ENCODE measurements around the gene TEPSIN.
"Not testable (repeated sequence)": the region's sequence is repeated elsewhere in the genome, so short reads cannot be mapped to it uniquely, and the experiment has no call there.

The TEPSIN gene

DNA sequence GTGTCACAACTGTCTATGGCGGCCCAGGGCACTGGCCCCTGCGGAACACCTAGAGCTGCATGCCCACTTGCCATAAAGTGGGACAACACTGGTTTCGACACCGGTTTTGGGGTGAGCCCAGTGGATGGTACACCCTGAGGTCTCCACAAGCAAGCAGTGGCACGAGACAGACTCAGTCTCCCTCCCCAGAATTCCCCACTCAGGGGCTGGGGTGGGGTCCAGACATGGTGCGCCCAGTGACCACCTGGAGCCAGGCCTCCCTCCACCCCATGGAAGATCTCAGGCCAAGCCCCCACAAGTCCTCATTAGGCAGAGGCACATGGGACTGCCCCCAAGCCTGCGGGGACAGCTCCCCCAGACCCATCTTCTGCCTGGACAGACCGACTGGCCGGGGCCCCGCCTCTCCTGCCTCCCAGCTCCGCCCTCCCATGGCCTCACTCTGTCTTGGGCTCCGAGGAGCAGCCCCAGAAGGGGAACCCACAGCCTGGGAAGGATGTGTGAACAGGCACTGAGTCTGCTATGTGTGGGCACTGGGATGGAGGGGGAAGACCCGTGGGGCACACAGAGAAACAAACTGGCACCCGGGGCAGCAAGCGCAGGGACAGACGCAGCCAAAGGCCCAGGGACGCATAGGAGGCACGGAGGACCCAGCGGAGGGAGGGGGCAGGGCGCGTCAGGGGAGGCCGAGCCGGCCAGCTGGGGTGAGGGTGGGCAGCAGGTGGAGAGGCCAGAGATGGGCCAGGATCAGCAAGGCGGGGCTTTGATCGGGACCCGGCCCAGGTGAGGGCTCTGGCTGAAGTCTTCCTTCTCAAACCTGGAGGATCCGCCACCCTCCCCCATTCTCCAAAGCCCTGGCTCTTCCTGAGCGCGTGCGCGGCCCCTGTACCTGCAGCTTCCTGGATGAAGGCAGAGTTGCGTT is 2.8 kb downstream of the TEPSIN start:
- no peak for DNase-seq

DNA sequence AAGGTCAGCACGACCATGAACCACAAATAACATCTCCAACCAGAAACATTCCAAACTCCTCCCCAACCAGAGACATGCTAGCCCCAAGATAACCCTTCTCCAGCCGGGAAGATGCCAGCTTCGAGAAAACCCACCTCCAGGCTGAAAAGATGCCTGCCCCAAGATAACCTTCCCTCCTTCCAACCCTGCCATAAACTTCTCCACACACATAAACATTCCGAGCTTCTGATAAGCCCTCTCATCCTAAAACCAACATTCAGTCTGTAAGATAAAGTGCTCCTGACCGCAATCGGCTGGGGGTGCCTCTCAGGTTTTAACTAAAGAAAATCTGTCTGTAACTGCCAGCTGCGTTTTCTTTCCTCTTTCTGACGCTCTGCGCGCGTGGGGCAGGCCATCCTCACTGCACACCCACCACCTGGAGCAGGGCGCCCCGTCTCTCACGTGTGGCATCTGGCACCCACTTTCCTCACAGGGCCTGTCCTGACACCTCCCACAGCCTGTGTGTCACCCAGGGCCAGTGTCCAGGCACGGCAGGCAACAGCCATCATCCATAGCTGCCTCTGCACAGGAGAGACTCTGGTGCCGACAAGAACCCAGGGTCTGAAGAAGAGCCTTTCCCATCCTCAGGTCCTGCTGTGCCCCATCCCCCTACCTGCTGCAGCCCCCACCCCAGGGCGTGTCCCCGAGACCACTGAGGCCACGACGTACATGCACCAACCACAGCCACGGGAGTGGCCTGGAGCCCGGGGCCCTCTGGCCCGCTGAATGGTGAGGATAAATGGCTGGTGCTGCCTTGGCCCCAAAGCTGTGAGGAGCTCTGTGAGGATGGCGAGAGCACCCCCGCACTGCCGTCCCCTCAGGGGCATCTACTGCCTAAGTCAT is 3.7 kb downstream of the TEPSIN start:
- DNase-seq = no peak

DNA sequence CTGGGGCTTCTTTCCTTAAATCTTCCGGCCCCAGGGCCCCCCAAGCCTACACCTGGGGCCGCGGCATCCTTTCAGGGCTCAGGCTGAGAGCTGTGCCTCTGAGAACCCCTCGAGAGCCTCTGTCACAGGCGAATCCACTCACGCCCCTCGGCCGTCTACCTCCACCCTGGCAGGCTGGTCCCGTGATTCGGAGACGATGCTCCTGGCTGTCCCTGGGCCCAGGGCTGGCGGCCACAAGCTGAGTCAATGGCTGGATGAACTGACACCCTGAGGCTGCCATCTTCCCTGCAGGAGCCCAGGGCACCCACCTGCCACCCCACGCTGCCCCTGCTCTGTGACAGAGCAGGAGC is 4.4 kb downstream of the TEPSIN start:
- DNase-seq = no peak

DNA sequence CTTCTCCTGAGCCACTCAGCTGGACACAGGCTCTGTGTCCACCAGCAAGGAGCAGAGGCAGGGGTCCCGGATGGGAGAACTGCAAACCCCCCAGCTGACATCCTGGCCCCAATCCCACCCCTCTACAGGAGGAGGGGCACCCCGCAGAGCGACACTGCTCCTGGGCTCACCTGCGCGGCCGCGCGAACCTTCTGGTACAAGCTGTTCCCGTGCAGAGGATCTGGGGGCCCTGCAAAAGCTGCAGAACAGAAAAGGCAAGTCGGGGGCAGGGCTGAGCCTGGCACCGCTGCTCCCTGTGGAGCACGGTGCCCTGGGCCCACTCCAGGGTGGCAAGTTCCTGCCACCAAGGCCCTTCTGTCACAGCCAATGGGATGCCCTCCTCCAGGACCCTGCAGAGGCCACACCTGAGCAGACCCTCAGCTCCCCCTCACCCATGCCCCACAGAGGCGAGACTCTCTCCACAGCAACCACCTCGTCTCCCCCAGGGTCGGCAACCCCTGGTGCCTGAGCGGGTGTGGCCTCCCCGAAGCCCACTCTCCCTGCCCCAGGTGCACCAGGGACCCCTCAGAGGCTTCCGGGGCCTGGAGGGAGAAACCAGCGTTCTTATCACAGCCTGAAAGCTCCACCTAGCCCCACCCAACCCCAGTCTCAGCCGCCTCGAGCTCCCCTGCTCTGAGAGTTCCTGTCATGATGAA is 4.9 kb downstream of the TEPSIN start:
- no peak for DNase-seq

DNA sequence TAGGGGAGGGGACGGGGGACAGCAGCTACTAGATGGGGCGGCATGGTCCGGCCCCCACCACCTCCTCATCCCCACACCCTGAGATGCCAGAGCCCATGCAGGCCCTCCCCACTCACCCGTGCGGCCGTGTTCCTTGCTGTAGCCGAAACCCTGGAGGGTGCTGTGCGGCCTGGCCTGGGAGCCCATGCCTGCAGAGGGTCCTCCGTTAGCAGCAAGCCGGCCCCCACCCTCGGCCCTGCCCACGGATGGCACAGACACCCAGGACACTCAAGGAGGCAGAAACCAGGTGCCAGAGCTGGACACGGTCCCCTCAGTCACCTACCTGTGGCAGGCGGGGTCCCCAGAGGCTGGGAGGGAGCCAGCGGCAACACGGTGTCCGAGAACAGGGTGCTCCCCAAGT is 5.5 kb downstream of the TEPSIN start:
- DNase-seq = no peak

DNA sequence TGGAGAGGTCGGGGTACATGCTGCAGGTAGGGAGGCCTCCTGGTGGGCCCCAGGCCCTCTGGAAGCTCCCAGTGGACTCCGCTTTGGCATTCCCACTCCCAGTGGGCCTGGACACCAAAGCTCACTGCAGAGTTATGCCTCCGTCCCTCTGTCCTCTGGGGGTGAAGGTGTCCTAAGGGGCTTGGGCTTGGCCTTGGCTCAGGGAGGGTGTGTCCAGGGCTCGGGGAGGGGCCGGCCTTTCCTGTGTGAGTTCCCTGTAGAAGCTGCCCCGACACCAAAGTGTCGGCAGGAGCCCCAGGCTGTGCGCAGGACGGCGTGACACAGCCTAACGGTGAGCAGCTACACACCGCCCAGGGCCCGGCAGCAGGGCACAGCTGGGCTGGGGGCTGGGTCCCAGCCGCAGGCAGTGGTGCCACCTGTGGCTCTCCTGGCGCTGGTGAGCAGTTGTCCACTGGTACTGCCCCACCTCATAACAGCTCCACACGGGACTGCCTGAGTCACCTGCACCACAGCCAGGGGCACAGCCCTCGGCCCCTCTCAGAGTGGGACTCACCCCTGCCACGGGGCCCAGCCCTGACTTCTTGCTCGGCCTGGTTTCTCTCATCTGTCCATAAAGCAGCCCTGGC is 6.1 kb downstream of the TEPSIN start:
- no peak for DNase-seq

DNA sequence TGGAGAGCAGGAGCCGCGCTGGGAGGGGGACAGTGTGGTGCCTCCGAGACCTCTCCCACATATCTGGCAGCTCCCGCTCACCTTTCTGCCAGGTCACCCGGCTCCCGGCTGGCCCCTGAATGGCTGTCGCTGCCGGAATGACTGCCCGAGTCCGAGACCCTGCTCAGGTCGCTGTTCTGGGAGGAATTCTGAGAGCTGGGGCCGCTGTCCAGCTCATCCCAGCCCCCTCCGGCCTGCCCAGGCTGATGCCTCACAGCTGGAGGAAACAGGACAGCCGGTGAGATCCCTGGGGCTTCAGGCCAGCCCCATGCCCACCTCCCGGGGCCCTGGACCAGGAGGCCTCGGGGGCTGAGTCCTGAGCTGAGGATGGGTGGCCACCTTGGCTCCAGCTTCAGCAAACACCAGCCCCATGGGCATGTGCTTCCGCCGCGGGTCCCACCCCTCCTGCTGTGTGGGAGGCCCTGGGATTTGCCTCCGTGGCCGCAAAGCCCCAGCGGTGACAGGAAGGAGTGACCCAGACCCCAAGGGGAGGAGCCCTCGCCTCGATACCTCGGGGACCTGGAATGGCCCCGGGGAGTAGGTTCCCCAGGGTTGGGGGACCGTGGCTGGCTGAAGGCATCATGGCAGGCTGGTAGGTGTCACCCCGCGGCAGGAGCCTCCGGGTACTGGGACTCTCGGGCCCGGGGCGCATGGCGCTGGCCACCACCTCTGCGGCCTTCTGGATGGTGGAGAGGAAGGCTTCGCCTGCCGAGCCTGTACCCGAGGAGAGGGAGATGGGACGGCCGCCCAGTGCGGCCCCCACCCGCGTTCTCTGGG is 6.9 kb downstream of the TEPSIN start:
- no peak for DNase-seq

DNA sequence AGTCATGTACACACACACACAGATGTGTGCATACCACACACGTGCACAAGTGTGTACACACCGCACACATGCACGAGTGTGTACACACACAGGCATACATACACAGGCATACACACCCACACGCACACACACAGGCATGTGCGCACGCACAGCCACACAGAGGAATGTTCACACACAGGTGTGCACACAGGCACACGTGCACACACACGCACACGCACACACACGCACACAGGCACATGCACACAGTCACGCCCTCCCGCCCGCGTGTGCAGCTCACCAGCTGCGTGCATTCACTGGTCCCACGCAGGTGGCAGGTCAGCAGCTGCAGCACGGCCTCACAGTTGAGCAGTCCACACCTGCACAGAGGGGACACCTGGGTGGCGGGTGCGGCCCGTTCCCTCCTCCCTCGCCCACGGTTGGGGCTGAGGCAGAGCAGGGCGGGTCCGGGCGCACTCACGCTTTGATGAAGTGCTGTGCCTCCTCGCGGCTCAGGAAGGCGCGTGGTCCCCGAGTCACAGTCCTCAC is 7.7 kb downstream of the TEPSIN start:
- no peak for DNase-seq

DNA sequence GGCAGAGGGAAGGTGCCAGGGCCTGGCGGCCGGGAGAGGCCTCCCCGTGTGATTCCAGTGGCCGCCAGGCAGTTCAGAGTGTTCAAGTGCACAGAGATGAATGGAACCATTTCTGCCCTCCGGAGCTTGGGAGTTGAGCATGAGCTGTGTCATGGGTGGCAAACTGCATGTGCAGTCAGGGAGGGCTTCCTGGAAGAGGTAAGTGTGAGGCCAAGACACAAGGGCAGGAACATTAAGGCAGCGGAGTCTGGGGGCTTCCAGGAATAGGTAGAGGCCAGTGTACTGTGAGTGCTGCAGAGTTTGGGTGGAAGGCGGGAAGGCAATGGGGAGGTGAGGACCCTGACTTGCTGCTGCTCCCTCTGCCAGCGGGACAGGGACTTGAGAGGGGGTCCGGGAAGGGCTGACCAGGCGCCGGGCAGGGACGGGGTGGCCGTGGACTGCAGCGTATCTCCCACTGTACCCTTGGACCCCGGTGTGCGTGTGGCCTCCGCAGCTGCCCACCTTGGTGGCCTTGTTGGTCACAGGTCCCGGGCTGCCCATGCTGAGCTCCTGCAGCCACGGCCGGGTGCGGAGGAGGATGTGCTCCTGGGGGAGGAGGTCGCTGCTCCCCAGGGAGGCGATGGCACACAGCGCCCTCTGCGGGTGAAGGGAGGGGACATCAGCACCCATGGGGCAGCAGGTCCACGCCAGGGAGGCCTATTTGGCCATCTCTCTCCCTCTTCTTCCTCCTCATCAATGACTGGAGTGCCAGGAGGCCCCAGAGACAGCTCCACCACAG is 8.6 kb downstream of the TEPSIN start:
- no peak for DNase-seq

DNA sequence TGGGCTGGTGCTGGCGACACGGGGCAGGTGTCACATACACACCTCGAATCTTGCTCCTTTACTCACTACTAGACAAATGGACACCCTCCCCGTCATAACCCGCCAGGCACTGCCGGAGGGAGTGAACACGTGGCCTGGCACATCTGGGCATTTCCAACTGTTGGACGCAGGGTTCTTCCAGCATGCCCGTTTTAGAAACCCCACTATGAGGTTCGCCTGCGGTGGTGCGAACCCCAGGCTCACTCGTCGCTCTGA is 9.3 kb downstream of the TEPSIN start:
- DNase-seq = no peak

DNA sequence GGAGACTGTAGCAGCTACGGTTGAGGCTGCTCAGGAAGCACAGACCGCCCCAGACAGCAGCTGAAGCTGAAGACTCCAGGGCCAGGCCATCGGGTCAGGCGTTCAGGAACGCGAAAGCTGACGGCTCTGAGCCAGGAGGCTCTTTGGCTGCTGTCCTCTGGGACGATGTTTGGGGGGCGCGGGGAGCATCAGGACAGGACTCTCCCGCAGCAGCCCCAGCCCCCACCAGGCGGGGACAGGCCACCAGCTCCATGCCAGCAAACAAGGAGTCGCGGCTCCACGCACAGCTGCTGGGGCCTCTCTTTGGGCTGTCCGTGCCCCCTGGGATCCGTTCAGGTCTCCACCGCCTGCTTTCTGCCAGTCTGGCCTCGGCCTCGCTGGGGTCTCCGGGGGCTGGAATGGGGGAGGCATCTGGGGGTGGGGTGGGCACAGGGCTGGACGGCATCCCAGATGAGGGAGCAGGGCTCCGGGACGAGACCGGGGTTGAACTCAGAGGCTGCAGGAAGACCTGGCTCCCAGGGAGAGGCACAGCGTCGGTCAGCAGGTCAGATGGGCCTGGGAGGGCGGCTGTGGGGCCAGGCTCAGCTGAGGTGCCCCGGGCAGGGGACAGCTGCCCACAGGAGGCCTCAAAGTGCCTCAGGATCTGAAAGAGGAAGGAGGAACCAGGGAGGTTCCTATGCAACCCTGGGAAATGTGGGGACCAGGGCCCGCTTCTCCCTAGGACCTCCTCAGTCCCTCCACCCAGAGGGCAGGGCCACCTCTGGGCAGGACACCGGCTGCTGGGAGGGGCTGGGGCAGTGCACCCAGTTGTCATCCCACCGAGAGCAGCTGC is 9.8 kb downstream of the TEPSIN start:
- DNase-seq = no peak

DNA sequence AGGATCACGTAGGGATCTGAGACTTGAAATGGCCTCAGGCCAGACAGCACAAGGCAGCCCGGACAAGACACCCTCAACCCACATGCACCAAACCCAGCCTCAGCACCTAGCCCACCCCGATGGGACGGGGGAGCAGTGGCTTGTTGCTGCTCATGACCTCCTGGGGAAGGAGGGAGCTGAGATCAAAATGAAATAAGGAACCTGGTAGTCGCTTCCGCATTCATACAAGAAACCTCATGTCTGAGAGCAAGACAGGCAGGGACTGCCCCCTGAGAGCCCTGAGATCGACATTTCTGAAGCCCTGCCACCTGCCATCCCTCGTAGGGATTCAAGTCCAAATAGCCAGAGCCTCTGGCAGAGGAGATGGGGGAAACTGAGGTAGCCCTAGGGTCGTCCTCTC is 10.4 kb downstream of the TEPSIN start:
- DNase-seq = no peak

DNA sequence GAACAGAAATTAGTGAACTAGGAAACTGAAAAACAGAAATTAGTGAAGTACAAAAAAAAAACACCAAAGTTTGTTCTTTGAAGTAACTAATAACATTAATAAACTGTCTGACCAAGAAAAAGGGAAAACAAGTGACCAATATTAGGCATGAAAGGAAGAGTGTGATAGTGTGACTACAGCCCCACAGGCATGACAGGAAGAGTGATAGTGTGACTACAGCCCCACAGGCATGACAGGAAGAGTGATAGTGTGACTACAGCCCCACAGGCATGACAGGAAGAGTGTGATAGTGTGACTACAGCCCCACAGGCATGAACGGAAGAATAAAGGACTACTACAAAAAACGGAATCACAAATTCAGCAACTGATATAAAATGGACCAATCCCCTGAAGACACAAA is 11.2 kb downstream of the TEPSIN start:
- not testable (repeated sequence) for DNase-seq

DNA sequence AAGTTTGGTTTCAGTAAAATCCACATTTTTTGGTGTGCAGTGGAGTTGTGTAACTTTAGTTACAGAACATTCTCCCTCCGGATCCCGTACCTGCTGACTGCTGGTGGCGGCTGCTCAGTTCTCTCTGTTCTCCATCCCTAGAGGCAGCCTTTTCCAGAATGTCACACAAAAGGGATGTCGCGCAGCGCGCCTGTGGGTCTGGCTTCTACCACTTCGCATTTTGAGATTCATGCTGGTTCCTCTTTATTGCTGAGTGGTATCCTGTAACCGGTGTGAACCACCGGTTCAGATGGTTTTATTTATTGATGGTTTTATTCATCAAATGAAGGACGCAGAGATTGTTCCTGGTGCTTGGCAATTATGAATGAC is 15.1 kb downstream of the TEPSIN start:
- DNase-seq = no peak

DNA sequence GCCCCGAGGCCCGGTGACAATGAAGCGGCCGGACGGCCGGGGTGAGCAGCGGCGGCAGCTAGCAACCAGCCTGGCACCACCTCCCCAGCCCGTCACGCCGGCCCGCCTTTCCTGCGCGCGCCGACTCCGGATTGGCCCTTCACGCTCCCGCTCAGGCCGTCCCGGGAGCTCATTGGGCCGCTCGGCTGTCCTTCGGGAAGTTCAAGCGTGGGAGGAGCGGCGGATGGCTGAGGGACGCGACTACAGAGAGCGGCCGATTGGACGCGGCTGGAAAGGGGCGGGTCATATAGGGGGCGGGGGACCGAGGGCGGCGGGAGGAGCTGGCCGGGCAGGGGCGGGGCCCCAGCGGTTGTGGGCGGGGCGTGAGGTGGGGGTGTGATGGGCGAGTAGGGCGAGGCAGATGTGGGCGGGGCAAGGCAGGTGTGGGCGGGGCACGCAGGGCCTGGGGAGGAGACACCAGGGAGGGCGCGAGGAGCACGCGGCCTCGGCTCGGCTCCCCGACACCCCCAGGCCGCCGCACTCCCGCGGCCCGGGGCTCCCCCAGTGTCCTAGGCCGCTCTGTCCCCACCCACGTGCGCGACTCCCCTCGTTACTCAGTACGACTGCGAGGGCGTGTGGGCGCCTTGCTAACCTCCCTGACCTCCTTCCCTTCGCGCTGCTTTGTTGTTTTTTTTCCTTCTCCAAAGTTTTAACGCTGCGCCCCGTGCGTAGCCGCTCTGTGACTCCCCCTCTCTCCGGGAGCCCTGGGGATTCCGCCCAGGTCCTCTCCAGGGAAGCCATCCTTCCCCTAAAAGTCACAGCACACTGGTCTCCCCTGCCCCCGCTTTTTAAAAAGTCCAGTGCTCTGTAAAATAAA is 15.7 kb downstream of the TEPSIN start, which contains the start of gene CEP131:
TSS of gene CEP131 (minus strand) at position 60 of the 856 bp plus-strand sequence. CDS start 2,909 bp downstream, outside the sequence.
- peak; percentile 100 for DNase-seq

DNA sequence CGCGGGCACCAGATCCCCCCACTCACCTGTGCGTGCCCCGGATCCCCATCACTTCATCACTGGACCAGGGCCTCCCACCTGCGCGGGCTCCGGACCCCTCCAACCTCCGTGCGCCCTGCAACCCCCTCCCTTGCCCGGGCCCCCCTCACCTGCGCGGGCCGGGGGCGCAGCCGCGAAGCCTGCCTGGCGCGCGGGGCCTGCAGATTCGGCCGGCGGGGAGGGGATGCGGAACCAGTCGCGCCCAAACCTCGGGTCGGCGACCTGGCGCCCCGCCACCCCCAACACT is 16.3 kb downstream of the TEPSIN start:
- DNase-seq = no peak

DNA sequence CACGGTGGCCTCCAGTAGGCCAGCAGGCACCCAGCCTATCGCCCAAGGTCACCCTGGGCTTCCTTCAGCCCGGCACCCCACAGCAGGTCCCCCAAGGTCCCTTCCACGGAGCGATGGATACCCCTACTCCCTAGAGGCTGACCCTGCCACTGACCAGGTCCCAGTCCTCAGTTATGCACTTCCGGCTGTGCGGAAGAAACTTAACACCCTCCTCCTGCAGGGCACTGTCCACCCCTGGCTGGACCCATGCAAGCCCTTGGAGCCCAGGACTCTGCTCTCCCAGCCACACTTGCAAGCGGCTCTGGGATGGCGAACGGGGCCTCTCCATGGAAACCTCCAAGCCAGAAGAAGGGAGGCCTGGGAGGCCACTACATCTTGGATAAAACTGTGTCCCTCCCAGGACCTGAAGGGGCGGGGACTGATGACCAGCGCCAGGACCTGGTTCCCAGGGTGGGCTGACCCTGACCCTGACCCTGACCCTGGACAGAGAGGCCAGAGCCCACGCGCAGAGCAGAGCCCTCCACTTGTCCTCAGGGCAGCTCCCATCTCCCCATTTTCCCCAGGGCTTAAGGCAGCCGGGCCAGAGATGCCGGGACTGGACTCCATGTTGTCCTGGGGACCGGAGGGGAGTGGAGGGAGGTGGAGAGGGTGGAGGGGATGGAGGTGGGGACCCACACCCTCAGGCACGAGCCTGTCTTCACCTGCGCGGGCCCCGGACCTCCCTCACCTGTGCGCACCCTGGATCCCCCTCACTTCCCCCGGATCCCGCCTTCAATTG is 16.8 kb downstream of the TEPSIN start:
- no peak for DNase-seq

DNA sequence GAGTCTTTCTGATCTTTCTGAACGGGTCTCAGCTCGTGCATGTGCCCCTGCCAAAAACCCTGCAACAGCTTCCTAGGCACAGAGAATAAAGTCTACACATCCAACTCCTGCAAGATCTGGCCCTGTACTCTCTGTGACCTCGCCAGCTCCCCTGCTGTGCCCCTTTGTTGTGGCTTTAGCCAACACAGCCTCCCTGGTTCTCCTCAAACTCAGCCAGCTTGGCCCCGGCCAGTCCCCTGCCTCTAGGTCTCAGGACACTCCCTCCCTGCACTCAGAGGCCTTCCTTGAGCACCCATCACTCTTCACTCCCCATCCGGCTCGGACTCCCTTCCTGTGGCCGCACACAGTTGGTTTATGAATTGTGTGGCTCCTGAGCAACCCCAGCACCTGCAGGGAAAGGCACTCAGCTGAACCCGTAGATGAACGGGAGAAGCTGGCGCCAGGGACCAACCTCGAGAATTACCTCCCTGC is 17.4 kb downstream of the TEPSIN start:
- no peak for DNase-seq
